NCI-H1436 (cell line): ENCODE results near the gene TNK1.

Experiments used
- DNase-seq: peaks from one replicate; lab custom pipeline; 2025; lab: John Stamatoyannopoulos, UW

TNK1 gene

DNA sequence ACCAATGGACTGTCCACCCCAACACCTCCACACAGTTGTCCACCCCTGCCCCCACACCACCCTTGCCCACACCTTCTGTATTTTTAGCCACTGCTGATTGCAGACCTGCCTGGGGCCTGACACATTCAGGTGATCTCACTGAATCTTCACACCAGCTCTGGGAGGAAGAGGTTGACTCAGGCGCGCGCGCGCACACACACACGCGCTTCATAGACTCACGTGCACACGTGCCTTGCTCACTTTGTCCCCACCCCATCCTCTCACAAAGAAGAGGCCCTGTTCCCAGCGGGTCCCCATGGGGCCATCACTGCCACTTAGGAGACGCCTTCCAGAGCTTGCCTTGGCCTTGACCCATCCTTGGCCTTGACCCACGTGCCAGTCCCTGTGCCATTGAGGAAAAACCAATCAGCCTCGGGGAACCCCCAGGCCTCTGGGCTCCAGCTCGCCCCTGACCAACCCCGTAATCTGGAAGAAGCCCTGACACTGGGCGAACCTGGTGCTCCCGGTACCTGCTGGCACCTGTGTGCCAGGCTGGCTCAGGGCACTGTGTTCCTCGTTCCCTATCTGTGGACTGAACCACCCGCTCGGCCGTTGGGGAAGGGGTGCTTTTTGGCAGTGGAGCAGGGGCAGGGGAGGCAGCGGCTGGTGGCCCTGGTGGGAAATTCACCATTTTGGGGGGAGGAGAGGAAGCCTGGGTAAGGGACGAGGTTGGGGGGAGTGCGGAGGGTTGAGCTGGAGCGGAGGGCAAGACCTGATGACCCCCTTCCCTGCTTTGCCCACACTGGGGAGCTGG lies 29.9 kb downstream of the TNK1 start:
- DNase-seq: no peak

DNA sequence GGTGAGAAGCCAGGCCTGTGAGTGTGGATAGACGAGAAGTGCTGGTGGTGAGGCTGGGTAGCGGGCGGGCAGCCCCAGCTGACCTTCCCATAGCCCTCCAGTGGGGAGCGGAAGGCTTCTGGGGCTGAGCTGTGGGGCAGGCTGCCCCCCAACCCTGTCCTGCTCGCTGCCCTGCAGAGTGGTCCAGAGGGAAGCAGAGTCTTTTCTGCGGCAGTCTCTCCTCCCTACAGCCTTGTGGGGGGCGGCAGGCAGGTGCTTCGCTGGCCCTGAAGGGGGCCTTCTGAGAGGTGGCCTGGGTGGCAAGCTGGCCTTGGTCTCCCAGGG lies 30.5 kb downstream of the TNK1 start:
- DNase-seq: no peak

DNA sequence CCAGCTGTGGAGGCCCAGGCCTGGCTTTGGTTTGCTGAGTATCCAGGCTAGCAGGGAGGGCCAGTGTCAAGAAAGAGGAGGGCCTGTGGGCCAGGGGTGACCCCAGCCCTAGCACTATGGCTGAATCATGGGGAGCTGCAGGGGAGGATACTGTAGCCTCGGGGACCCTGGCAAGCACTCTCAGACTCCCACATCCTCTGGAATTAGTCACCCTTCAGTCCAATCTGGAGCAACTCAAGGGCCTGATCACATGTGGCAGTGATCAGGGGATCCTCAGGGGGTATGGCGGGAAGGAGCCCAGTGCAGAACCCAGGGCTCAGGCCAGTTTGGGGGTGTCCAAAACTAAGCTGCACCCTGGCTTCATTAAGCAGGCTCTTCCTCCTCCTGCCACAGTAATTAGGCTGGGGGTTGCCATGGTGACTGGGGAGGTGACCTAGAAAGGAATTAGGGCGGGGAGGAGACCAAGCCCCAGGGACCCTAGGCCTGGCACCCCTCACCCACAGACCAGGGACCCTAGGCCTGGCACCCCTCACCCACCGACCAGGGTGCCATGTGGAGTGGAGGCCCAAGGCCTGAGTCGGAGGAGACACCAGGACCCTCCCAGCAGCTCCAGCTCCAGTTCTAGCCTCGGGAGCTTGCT lies 32.6 kb downstream of the TNK1 start:
- DNase-seq: no peak

DNA sequence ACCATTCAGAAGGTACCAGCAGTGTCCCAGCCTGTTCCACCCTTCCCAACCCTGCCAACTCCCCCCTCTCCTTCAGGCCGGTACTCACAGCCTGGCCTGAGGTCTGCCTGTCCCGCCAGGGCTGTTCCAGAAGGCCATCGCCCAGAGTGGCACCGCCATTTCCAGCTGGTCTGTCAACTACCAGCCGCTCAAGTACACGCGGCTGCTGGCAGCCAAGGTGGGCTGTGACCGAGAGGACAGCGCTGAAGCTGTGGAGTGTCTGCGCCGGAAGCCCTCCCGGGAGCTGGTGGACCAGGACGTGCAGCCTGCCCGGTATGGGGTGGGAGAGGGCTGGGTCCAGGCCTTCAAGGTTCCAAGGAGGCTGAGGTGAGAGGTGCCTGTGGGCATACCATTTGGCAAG lies 33.9 kb downstream of the TNK1 start:
- DNase-seq: no peak

DNA sequence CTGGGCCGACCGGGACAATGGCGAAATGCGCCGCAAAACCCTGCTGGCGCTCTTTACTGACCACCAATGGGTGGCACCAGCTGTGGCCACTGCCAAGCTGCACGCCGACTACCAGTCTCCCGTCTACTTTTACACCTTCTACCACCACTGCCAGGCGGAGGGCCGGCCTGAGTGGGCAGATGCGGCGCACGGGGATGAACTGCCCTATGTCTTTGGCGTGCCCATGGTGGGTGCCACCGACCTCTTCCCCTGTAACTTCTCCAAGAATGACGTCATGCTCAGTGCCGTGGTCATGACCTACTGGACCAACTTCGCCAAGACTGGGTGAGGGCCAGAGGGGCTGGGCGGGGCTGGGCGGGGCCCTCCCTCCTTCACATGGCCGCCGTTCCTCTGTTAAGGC lies 34.9 kb downstream of the TNK1 start:
- no peak for DNase-seq

DNA sequence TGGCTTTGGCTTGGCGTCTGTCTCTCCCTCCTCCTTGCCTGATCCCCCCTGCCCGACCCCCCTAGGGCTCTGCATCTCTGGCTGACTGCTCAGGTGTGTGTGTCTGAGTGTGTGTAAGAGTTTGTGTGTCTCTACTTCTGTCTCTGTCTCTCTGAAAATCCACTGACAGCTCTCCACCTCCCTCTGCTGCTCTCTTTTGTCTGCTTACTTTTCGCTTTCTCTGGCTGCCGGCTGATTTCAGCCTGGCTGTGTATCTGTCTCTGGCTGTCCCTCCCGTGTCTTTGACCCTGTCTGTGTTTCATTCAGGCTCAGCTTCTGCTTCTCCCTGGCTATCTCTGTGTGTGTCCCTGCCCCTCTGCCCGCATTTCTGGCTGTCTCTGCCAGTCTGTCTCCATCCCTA lies 35.4 kb downstream of the TNK1 start:
- DNase-seq: no peak

DNA sequence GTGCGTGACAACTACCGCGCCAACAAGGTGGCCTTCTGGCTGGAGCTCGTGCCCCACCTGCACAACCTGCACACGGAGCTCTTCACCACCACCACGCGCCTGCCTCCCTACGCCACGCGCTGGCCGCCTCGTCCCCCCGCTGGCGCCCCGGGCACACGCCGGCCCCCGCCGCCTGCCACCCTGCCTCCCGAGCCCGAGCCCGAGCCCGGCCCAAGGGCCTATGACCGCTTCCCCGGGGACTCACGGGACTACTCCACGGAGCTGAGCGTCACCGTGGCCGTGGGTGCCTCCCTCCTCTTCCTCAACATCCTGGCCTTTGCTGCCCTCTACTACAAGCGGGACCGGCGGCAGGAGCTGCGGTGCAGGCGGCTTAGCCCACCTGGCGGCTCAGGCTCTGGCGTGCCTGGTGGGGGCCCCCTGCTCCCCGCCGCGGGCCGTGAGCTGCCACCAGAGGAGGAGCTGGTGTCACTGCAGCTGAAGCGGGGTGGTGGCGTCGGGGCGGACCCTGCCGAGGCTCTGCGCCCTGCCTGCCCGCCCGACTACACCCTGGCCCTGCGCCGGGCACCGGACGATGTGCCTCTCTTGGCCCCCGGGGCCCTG lies 36.3 kb downstream of the TNK1 start:
- DNase-seq: no peak

DNA sequence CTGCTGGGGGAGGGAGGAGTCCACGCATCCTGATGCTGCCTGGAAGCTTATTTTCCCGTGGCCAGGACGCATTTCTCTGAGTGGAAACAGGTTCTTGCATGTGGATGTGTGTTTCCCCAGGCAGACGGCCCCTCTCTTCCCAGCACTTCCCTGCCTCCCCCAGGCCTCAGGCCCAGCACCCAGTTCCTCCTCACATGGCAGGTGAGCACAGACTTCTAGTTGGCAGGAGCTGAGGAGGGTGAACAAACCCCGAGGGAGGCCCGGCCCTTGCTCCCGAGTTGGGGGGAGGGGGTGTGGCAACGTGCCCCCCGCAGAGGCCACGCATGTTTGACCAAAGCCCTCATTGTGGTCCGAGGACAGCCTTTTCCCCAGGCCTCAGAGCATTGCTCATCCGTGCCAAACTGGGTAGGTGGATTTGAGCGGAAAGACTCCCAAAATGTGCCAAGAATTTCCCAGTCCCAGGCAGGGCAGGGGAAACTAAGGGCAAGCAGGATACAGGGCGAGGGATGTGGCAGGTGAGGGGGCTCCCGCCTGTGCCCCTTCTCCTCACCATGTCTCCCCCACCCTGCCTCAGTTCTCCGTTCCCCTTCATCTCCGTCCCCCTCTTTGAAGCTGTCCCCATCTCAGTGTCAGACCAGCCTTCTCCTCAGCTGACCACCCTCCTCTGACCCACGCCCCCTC lies 37.7 kb downstream of the TNK1 start:
- DNase-seq: no peak

DNA sequence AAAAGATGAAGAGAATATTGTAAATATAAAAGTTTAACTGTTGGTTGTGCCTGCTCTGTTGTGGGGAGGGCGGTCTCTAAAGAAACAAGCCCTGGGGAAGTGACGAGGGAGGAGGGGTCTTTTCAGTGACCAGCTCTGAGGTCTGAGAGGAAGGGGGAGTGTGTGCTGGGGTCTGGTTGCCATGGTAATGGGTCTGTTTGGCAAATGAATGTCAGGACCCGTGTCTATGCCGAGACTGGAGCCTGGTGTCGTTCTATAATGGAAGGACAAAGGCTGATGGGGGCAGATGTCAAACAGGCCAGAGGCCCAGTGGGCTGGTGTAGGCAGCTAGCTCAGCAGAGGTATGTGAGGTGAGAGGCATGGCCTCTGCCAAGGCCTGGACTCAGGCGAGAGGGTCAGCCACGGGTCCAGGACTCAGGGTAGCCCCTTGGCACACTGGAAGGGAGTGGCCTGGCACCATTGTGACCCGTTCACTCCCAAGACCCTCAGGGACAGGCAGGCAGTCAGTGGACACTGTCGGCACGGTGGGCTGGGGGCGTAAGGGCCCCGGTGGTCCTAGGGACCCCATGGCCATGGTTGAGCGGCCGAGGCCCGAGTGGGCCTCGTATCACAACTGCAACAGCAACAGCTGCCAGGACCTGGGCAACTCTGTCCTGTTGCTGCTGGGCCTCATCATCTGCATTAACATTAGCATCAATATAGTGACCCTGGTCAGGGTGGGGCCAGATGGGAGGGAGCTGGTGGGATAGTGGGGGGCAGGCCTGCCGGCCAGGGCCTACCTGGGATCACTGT lies 39.1 kb downstream of the TNK1 start, which contains the start of gene SPEM1:
TSS of gene SPEM1 (plus strand) at position 506 of the 792 bp plus-strand sequence. CDS start at position 567, 61 bp downstream.
- no peak for DNase-seq

DNA sequence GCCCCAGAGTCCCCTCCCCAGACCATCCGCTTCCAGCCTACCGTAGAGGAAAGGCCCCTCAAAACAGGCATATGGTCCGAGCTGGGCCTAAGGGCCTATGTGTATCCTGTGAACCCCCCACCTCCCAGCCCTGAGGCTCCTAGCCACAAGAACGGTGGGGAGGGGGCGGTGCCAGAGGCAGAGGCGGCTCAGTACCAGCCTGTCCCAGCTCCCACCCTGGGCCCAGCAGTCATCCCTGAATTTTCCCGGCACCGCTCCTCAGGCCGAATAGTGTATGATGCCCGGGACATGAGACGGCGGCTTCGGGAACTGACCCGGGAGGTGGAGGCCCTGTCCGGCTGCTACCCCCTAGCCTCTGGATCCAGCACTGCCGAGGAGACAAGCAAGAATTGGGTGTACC lies 40.3 kb downstream of the TNK1 start:
- no peak for DNase-seq

DNA sequence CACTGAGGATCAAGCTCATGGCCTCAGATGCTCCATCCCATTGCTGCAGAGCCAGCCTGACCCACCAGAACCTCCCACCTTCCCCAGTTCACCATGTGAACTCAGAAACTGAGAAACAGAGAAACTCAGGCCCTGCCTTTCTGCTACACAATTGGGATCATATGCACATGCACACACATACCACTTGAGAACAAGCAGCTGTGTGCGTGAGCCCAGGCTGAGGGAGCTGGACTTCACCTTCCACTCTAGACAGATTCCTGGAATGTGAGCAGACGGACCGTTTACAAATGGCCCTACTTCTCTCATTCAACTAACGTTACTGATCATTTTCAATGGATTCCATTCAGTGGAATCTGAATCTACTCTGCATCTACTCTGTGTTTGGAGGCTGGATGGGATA lies 42.8 kb downstream of the TNK1 start:
- no peak for DNase-seq

DNA sequence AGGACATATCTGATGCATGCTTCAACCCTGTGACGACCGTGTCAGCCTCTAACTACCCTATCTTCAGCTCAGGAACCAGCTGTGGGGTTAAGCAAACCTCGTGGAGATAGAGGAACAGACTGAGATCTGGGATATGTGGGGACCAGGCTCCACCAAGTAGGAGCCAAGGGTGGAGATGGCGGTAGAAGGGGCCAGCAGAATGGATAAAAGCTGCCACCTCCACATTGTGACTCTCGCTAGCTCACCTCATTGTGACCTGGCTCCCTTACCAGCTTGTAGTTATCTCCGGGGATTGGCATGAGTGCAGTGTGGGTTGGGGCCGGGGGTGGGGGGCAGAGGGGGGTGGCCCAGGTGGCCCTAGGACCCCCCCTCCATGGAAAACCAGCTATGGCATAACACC lies 44.4 kb downstream of the TNK1 start, which contains the start of gene SPEM2:
TSS of gene SPEM2 (plus strand) at position 301 of the 400 bp plus-strand sequence. CDS start at position 374, 73 bp downstream.
- DNase-seq: no peak

DNA sequence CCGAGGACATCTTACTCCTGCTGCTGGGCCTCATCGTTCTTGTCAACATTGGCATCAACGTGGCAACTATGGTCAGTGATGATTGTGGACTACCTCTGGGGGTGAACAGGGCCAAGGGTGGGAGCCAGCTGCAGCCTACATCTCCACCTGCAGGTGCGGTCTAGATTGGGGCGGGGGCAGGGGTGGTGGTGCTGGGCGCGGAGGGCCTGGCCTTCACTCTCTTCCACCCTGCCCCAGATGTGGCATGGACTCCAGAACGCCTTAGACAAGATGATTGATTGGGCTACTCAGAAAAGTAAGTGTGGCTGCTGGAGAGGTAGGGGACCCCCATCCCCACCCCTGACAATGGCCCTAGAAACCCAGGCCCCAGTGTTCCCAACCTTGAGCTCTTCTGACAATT lies 44.9 kb downstream of the TNK1 start:
- DNase-seq: no peak

DNA sequence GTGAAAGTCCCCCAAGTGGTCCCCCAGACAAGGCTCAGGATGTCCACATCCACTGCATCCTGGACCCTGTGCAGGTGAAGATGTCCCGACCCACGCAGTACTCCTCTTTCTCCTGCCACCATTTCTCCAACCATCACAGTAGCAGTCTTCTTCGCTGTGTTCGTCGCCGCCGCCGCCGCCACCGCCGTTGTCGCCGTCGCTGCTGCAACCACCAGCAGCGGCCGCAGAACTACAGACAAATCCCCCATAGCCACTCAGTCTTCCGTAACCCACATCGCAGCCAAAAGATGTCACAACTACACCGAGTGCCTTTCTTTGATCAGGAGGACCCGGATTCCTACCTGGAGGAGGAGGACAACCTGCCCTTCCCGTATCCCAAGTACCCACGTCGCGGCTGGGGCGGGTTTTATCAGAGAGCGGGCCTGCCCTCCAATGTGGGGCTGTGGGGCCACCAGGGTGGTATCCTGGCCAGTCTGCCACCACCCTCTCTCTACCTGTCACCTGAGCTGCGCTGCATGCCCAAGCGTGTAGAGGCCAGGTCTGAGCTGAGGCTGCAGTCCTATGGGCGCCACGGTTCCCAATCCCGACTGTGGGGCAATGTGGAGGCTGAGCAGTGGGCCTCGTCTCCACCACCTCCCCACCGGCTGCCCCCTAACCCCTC lies 45.4 kb downstream of the TNK1 start:
- DNase-seq: no peak

DNA sequence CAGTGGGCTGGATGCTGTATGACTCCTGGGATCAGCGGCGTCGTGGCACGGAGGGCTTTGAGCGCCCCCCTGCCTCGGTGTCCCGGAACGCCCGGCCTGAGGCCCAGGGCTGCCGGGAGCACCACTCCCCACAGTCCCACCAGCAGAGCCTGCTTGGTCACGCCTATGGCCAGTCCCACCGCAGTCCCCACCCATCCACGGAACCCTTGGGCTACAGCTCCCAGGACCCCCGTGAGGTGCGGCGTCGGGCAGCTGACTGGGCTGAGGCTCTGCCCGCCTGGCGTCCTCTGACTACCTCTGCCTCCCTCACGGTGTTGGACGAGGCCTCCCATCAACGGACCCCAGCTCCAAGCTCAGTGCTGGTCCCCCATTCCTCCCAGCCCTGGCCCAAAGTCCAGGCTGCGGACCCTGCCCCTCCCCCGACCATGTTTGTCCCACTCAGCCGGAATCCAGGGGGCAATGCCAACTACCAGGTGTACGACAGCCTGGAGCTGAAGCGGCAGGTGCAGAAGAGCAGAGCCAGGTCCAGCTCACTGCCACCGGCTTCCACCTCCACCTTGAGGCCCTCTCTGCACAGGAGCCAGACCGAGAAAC lies 46.1 kb downstream of the TNK1 start:
- no peak for DNase-seq

DNA sequence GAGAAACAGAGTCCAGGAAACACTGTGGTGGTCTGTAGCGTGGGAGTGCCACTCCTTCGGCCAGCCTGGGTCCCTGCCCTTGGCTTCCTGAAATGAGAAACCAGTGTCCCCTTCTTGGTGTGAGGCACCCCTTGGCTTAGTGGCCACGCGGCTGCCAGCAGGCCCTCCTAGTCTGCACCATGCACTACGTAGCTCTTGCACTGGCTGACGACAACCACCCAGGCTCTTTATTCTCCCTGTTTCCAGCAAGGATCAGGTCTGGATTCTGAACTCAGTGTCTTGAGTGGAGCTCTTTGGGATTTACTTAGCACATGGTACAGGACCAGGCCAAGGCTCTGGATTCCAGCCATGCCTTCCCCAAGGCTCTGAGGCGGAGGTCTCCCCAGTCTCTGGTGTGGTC lies 46.7 kb downstream of the TNK1 start:
- DNase-seq: no peak

DNA sequence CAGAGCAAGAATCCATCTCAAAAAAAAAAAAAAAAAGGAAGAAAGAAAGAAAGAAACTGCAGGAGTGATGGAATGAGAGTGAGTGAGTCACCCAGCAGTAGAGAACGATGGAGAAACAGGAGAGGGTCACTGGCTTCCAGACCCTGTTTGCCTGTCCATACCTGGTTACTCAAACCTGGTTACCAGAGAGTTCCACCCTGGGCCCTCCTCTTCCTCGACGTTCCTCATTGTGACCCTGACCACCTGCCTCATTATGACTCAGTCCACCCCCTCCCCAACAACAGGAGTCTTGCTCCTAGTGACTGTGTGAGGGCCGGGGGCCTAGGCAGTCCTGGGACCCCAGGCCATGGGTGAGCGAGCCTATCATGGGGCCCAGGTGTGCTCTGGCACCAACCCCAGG lies 47.7 kb downstream of the TNK1 start, which contains the start of gene SPEM3:
TSS of gene SPEM3 (plus strand) at position 301 of the 400 bp plus-strand sequence. CDS start at position 347, 46 bp downstream.
- no peak for DNase-seq

DNA sequence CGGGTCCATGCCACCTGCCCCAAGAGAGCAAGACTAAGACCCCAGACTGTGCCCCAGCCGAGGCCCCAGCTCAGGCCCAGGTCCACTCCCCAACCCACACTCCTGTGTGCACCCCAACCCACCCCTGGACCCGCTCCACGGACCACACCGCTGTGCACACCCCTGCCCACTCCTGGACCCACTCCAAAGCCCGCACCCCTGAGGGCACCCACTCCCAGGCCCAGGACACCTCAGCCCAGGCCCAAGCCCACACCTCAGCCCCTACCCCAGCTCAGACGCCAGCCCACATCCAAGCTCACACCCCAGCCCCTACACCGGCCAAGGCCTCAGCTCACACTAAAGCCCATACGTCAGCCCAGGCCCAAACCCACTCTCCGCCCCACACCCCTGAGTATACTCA lies 48.8 kb downstream of the TNK1 start:
- DNase-seq: no peak

DNA sequence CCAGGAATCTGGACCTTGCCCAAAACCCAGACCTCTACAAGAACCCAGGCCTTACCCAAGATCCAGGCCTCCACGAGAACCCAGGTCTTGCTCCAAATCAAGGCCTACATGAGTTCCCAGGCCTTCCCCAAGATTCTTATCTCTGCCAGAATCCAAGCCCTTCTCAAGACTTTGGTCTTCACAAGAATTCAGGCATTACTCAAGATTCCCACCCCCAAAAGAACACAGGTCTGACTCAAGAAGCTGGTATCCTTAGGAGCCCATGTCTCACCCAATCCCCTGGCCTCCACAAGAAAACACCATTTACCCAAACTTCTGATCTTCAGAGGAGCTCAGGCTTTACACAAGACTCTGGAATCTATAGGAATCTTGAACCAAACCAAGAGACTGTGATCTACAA lies 50.3 kb downstream of the TNK1 start:
- DNase-seq: no peak

DNA sequence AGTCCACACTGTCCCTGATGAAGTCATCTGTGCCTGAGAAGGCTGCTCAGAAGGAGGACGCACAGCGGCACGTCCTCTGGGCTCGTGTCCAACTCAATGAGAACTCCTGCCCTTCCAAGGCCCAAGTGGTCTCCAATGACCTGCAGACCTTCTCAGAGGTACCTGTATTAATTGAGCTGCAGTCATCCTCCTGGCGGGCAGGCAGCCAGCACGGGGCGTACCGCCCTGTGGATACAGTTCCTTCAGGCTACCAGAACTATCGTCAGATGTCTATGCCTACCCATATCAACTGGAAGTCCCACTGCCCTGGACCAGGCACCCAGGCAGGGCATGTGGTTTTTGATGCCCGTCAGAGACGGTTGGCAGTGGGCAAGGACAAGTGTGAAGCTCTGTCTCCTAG lies 51.4 kb downstream of the TNK1 start:
- no peak for DNase-seq
